Thyroid gland (tissue), 4 donors: ENCODE results near the gene DENND1A. TPM values are rescaled to one million over a fixed set of nuclear protein-coding genes. Genes with fewer than 3 reads are reported as not detected.

ENCODE experiments used
- DNase-seq, 2 donors: peaks; one replicate each; pipeline ENCODE4 v3.0.0-alpha.2; 2019
- H3K27ac ChIP-seq, 3 donors: fragments of 200-600 bp; sonication (generic); 1 replicate in 2 of 3; 2 replicates in 1 of 3; pipeline ENCODE4 v1.5.1; 2016 to 2019; ENCODE audit warnings: mild to moderate bottlenecking in 1 of 3, moderate library complexity in 1 of 3
- H3K27me3 ChIP-seq: fragments of 200-600 bp; sonication (generic); one replicate; pipeline ENCODE4 v1.5.1; 2019
- H3K36me3 ChIP-seq, 2 donors: fragments of 200-600 bp; sonication (generic); one replicate each; pipeline ENCODE4 v1.5.1; 2016 to 2019
- H3K4me1 ChIP-seq, 2 donors: fragments of 200-600 bp; sonication (generic); one replicate each; pipeline ENCODE4 v1.5.1; 2017 to 2019
- H3K4me3 ChIP-seq, 3 donors: fragments of 200-600 bp; sonication (generic); replicated peaks in 1 of 3; 1 replicate in 2 of 3; 2 replicates in 1 of 3; pipeline ENCODE4 v1.5.1; 2016; ENCODE audit warnings: mild to moderate bottlenecking in 1 of 3
- H3K9me3 ChIP-seq: fragments of 200-600 bp; sonication (generic); one replicate; pipeline ENCODE4 v1.5.1; 2017
- CTCF ChIP-seq, 6 experiments: fragments of 200-600 bp in 3 of 6; fragments of 450-650 bp in 3 of 6; sonication (generic) in 3 of 6; IDR thresholded peaks; one replicate each; pipeline ENCODE4 v1.5.1; 2016 to 2019; ENCODE audit warnings: antibody characterized with exemption in 6 of 6, mild to moderate bottlenecking in 2 of 6, inconsistent platforms in 1 of 6, moderate library complexity in 1 of 6
- POLR2A ChIP-seq, 2 donors: fragments of 450-650 bp; IDR thresholded peaks; one replicate each; pipeline ENCODE4 v1.6.1; 2017; ENCODE audit warnings: antibody characterized with exemption in 2 of 2, mild to moderate bottlenecking in 2 of 2, moderate library complexity in 1 of 2
- WGBS, 2 donors: methylation state at CpG; one replicate each; pipeline ENCODE4 v1.1.5; 2017; 5-methylcytosine and 5-hydroxymethylcytosine counted together
- intact Hi-C: fragments of 100-400 bp; cut with DNase I; formaldehyde crosslinking; loops from one replicate; pipeline ENCODE4 v1.15.1; 2023
- total RNA-seq, 4 donors: library from RNA; depleted of rRNA; stranded (reverse); fragments of >200 nt; gene quantifications; one replicate each; pipeline ENCODE4 v1.2.3, GENCODE V29; 2016

The DENND1A gene
- total RNA-seq, 4 donors from 2014 or later, result 18.8 to 34.4 (median 28.2) TPM

GRCh38 chr9:123353041-123353440 lies 576.9 kb downstream of the DENND1A start:
- 42 to 61% methylated on average over 4 of the region's 4 CpGs for WGBS, 2 donors
- H3K4me3 ChIP-seq, result no peak overlapping the region
- H3K36me3 ChIP-seq, result no peaks in the 10 kb centered on the region
- DNase-seq, result peak; percentile 82 to 85
- peaks cover 31 to 68% of the 10 kb centered on the region in 2 donors for H3K4me1 ChIP-seq
- no peaks in the 10 kb centered on the region for H3K27me3 ChIP-seq
- TF ChIP-seq CTCF (IDR thresholded peaks at IDR 0.05) (peak in 1 of 6 experiments; percentile 13), POLR2A (IDR thresholded peaks at IDR 0.05) (no peak)
- H3K9me3 ChIP-seq, result no peaks in the 10 kb centered on the region
- H3K27ac ChIP-seq, result peak overlapping the region in 2 of 3 donors; percentile 83 to 86
- intact Hi-C loops, result loop anchor here (5.0 kb wide), 1 partner anchor 34 kb away; no protein-coding TSS in a partner anchor

GRCh38 chr9:123350590-123351310 lies 579.2 kb downstream of the DENND1A start:
- DNase-seq, result peak; percentile 96 to 97
- intact Hi-C loops, result loop anchor here (5.0 kb wide), 1 partner anchor 37 kb away; no protein-coding TSS in a partner anchor
- Histone ChIP-seq H3K4me3 (no peak overlapping the region), H3K36me3 (no peaks in the 10 kb centered on the region), H3K27me3 (no peaks in the 10 kb centered on the region), H3K27ac (peak overlapping the region; percentile 64 to 86 (median 83)), H3K4me1 (peaks cover 31 to 61% of the 10 kb centered on the region in 2 donors), H3K9me3 (no peaks in the 10 kb centered on the region)
- WGBS, 2 donors, result 35 to 40% methylated on average over 8 of the region's 8 CpGs
- TF ChIP-seq POLR2A (IDR thresholded peaks at IDR 0.05) (no peak), CTCF (IDR thresholded peaks at IDR 0.05) (no peak)

- peak; percentile 61 to 63 for DNase-seq
- no peak overlapping the region for H3K4me3 ChIP-seq
- H3K4me1 ChIP-seq, result peaks cover 31 to 58% of the 10 kb centered on the region in 2 donors
- TF ChIP-seq CTCF (IDR thresholded peaks at IDR 0.05), result peak; percentile 81 to 98 (median 96)
- TF ChIP-seq POLR2A (IDR thresholded peaks at IDR 0.05), result no peak
- intact Hi-C loops, result loop anchor here (5.0 to 10.0 kb wide), 2 partner anchors 37 to 265 kb away; no protein-coding TSS in a partner anchor
- no peaks in the 10 kb centered on the region for H3K9me3 ChIP-seq
- no peaks in the 10 kb centered on the region for H3K27me3 ChIP-seq
- peak overlapping the region; percentile 64 to 86 (median 83) for H3K27ac ChIP-seq
- no peaks in the 10 kb centered on the region for H3K36me3 ChIP-seq
- WGBS, 2 donors, result 25 to 29% methylated on average over 11 to 15 of the region's 16 CpGs
These were observed 580.0 kb downstream of the DENND1A start for GRCh38 chr9:123349691-123350480.

- Histone ChIP-seq H3K9me3 (no peaks in the 10 kb centered on the region), H3K36me3 (no peaks in the 10 kb centered on the region), H3K27me3 (no peaks in the 10 kb centered on the region), H3K4me1 (peaks cover 27 to 52% of the 10 kb centered on the region in 2 donors), H3K4me3 (no peak overlapping the region), H3K27ac (no peak overlapping the region)
- WGBS, 2 donors, result 59 to 96% methylated on average over 1 to 3 of the region's 3 CpGs
- TF ChIP-seq POLR2A (IDR thresholded peaks at IDR 0.05), result no peak
- TF ChIP-seq CTCF (IDR thresholded peaks at IDR 0.05), result no peak
- DNase-seq, result no peak
- intact Hi-C loops, result loop anchor here (10.0 kb wide), 1 partner anchor 264 kb away; no protein-coding TSS in a partner anchor
These were observed 580.9 kb downstream of the DENND1A start for GRCh38 chr9:123349033-123349432.
